ENCODE measurements around the gene DOCK3. TPM values are rescaled to one million over a fixed set of nuclear protein-coding genes. Genes with fewer than 3 reads are reported as not detected.

DOCK3 gene
- total RNA-seq, 1 experiment from 2014 or later = 0.04 TPM

DNA sequence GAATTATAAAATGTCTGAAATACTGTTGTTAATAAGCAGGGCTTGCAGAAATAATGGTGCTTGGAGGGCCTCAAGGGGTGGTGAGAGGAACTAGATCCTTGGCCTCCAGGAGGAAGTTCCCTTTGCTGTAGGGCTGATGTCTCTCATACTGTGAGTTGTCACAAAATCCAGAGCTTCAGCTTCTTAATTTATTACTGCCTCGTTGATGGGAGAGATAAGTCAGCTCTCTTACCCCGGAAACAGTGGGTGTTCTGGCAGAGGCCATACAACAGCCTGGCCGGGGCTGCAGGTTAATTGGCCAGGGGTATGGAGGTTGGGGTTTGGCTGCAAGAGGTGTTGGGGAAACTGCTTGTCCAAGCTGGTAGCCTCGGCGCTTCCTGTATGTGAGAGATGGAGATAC, 42.3 kb upstream of the DOCK3 start:
- Histone ChIP-seq H3K79me2 (ENCODE audit: low read length) (no peaks in the 10 kb centered on the region), H3K36me3 (ENCODE audit: insufficient read depth, low read length) (no peaks in the 10 kb centered on the region), H3K4me1 (ENCODE audit: low read length) (no peaks in the 10 kb centered on the region), H2AFZ (ENCODE audit: low read length) (no peak overlapping the region), H3K27ac (ENCODE audit: low read length) (no peak overlapping the region), H3K4me2 (ENCODE audit: low read depth, low read length, poor library complexity, severe bottlenecking) (no peak overlapping the region), H3K27me3 (ENCODE audit: low read length) (no peaks in the 10 kb centered on the region), H4K20me1 (ENCODE audit: insufficient read depth, low read depth, low read length) (peaks cover 14% of the 10 kb centered on the region; the same call in 1 of the 2 replicates), H3K9me2 (replicated peaks; ENCODE audit: insufficient read depth, low read length) (no peaks in the 10 kb centered on the region), H3K9ac (ENCODE audit: low read length) (no peak overlapping the region), H3K4me3 (ENCODE audit: low read length) (no peak overlapping the region), H3K9me3 (ENCODE audit: low read length) (no peaks in the 10 kb centered on the region)
- no peak for DNase-seq

- no peak for DNase-seq
- Histone ChIP-seq H3K27me3 (ENCODE audit: low read length) (no peaks in the 10 kb centered on the region), H3K9me2 (replicated peaks; ENCODE audit: insufficient read depth, low read length) (no peaks in the 10 kb centered on the region), H3K79me2 (ENCODE audit: low read length) (no peaks in the 10 kb centered on the region), H3K4me3 (ENCODE audit: low read length) (no peak overlapping the region), H3K9me3 (ENCODE audit: low read length) (no peaks in the 10 kb centered on the region), H3K27ac (ENCODE audit: low read length) (no peak overlapping the region), H3K9ac (ENCODE audit: low read length) (no peak overlapping the region), H3K4me2 (ENCODE audit: low read depth, low read length, poor library complexity, severe bottlenecking) (no peak overlapping the region), H3K4me1 (ENCODE audit: low read length) (no peaks in the 10 kb centered on the region), H2AFZ (ENCODE audit: low read length) (no peak overlapping the region), H3K36me3 (ENCODE audit: insufficient read depth, low read length) (no peaks in the 10 kb centered on the region), H4K20me1 (ENCODE audit: insufficient read depth, low read depth, low read length) (peaks cover 14% of the 10 kb centered on the region; the same call in 1 of the 2 replicates)
Observed at GRCh38 chr3:50633230-50633790, 41.4 kb upstream of the DOCK3 start.

- H3K9ac ChIP-seq (ENCODE audit: low read length) = no peak overlapping the region
- H3K4me3 ChIP-seq (ENCODE audit: low read length) = no peak overlapping the region
Observed at GRCh38 chr3:50635066-50635465, 39.7 kb upstream of the DOCK3 start.

DNA sequence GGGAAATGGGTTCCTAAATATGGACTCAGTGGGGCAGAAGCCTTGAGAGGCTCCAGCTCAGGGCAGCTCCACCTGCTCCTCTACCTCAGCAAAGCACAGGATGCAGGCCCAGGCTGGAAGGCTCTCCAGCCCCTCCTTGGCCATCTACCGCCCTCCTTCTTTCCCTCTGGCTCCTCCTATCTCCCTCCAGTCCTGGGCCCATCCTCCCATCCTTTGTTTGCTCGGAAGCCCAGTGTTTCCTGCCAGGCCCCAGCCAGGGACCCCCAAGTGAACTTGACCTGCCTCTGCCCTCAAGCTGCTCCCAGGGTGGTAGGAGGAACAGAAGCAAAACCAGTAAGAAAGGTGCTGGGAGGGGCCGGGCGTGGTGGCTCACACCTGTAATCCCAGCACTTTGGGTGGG, 37.7 kb upstream of the DOCK3 start:
- Histone ChIP-seq H3K27me3 (ENCODE audit: low read length) (no peaks in the 10 kb centered on the region), H3K4me2 (ENCODE audit: low read depth, low read length, poor library complexity, severe bottlenecking) (no peak overlapping the region), H3K9ac (ENCODE audit: low read length) (no peak overlapping the region), H3K9me3 (ENCODE audit: low read length) (no peaks in the 10 kb centered on the region), H3K36me3 (ENCODE audit: insufficient read depth, low read length) (no peaks in the 10 kb centered on the region), H3K9me2 (replicated peaks; ENCODE audit: insufficient read depth, low read length) (no peaks in the 10 kb centered on the region), H3K4me1 (ENCODE audit: low read length) (no peaks in the 10 kb centered on the region), H2AFZ (ENCODE audit: low read length) (no peak overlapping the region), H3K27ac (ENCODE audit: low read length) (no peak overlapping the region), H3K4me3 (ENCODE audit: low read length) (no peak overlapping the region), H4K20me1 (ENCODE audit: insufficient read depth, low read depth, low read length) (peaks cover 23% of the 10 kb centered on the region; the same call in 1 of the 2 replicates), H3K79me2 (ENCODE audit: low read length) (no peaks in the 10 kb centered on the region)
- no peak for DNase-seq

More at GRCh38 chr3:50635066-50635465, 39.7 kb upstream of the DOCK3 start:
- Histone ChIP-seq H2AFZ (ENCODE audit: low read length) (no peak overlapping the region), H4K20me1 (ENCODE audit: insufficient read depth, low read depth, low read length) (peaks cover 21% of the 10 kb centered on the region; the same call in 1 of the 2 replicates), H3K4me1 (ENCODE audit: low read length) (no peaks in the 10 kb centered on the region), H3K4me2 (ENCODE audit: low read depth, low read length, poor library complexity, severe bottlenecking) (no peak overlapping the region), H3K36me3 (ENCODE audit: insufficient read depth, low read length) (no peaks in the 10 kb centered on the region), H3K27me3 (ENCODE audit: low read length) (no peaks in the 10 kb centered on the region), H3K9me2 (replicated peaks; ENCODE audit: insufficient read depth, low read length) (no peaks in the 10 kb centered on the region), H3K9me3 (ENCODE audit: low read length) (no peaks in the 10 kb centered on the region), H3K79me2 (ENCODE audit: low read length) (no peaks in the 10 kb centered on the region), H3K27ac (ENCODE audit: low read length) (no peak overlapping the region)
- DNase-seq = no peak

GRCh38 chr3:50637945-50638344, 36.8 kb upstream of the DOCK3 start:
- DNase-seq = no peak
- Histone ChIP-seq H2AFZ (ENCODE audit: low read length) (no peak overlapping the region), H3K4me3 (ENCODE audit: low read length) (no peak overlapping the region), H3K27ac (ENCODE audit: low read length) (no peak overlapping the region), H4K20me1 (ENCODE audit: insufficient read depth, low read depth, low read length) (peaks cover 15% of the 10 kb centered on the region; the same call in 1 of the 2 replicates), H3K27me3 (ENCODE audit: low read length) (no peaks in the 10 kb centered on the region), H3K9me3 (ENCODE audit: low read length) (no peaks in the 10 kb centered on the region), H3K9me2 (replicated peaks; ENCODE audit: insufficient read depth, low read length) (no peaks in the 10 kb centered on the region), H3K4me2 (ENCODE audit: low read depth, low read length, poor library complexity, severe bottlenecking) (no peak overlapping the region), H3K79me2 (ENCODE audit: low read length) (no peaks in the 10 kb centered on the region), H3K9ac (ENCODE audit: low read length) (no peak overlapping the region), H3K4me1 (ENCODE audit: low read length) (no peaks in the 10 kb centered on the region), H3K36me3 (ENCODE audit: insufficient read depth, low read length) (no peaks in the 10 kb centered on the region)

DNA sequence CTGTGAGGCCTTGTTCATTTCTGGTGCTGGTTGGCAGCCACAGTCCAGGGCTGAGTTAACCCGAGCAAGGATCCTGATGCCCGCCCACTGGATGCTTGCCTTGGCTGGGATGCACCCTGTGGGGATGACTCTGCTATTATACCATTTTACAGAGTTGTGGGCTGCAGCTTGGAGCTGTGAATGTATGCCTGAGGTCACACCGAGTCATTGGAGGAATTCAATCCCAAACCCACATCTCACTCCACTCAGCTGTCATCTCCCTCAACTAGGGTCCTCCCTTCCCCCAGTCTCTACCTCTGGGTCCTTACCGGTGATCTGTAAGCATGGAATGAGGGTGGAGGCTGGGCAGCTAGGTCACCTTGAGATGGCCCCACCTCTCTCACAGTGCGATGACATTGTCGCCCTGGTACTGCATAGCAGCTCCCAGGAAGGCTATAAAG, 35.7 kb upstream of the DOCK3 start:
- Histone ChIP-seq H3K9me3 (ENCODE audit: low read length) (no peaks in the 10 kb centered on the region), H2AFZ (ENCODE audit: low read length) (no peak overlapping the region), H3K4me1 (ENCODE audit: low read length) (no peaks in the 10 kb centered on the region), H3K4me2 (ENCODE audit: low read depth, low read length, poor library complexity, severe bottlenecking) (no peak overlapping the region), H3K9me2 (replicated peaks; ENCODE audit: insufficient read depth, low read length) (no peaks in the 10 kb centered on the region), H3K27me3 (ENCODE audit: low read length) (no peaks in the 10 kb centered on the region), H3K36me3 (ENCODE audit: insufficient read depth, low read length) (no peaks in the 10 kb centered on the region), H3K9ac (ENCODE audit: low read length) (no peak overlapping the region), H3K4me3 (ENCODE audit: low read length) (no peak overlapping the region), H3K79me2 (ENCODE audit: low read length) (no peaks in the 10 kb centered on the region), H4K20me1 (ENCODE audit: insufficient read depth, low read depth, low read length) (peaks cover 10% of the 10 kb centered on the region; the same call in 1 of the 2 replicates), H3K27ac (ENCODE audit: low read length) (no peak overlapping the region)
- no peak for DNase-seq

DNA sequence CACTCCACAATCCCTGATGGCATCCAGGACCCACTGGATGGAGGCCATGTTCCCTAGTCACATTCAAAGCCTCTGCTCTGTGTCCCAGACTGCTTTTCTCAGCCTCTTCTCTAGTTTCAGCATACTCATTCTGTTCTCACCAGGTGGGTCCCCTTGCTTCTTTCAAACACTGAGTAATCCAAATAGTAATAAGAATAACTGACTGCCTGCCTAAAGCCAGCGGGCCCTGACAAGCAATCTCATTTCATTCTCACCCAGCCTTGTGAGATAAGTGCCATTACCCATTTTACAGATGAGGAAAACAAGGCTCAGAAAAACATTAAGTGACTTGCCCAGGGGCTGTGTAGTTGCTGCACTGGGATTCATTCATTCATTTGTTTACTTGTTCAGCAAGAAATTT, 32.3 kb upstream of the DOCK3 start:
- H3K9ac ChIP-seq (ENCODE audit: low read length) = no peak overlapping the region
- DNase-seq = no peak
- H3K9me2 ChIP-seq (replicated peaks; ENCODE audit: insufficient read depth, low read length) = no peaks in the 10 kb centered on the region
- H4K20me1 ChIP-seq (ENCODE audit: insufficient read depth, low read depth, low read length) = peaks cover 10% of the 10 kb centered on the region; the same call in 1 of the 2 replicates
- no peak overlapping the region for H3K27ac ChIP-seq (ENCODE audit: low read length)
- no peak overlapping the region for H3K4me2 ChIP-seq (ENCODE audit: low read depth, low read length, poor library complexity, severe bottlenecking)
- no peaks in the 10 kb centered on the region for H3K27me3 ChIP-seq (ENCODE audit: low read length)
- H2AFZ ChIP-seq (ENCODE audit: low read length) = no peak overlapping the region
- no peaks in the 10 kb centered on the region for H3K9me3 ChIP-seq (ENCODE audit: low read length)
- H3K4me1 ChIP-seq (ENCODE audit: low read length) = no peaks in the 10 kb centered on the region
- no peaks in the 10 kb centered on the region for H3K36me3 ChIP-seq (ENCODE audit: insufficient read depth, low read length)
- H3K4me3 ChIP-seq (ENCODE audit: low read length) = no peak overlapping the region
- no peaks in the 10 kb centered on the region for H3K79me2 ChIP-seq (ENCODE audit: low read length)

GRCh38 chr3:50644561-50644960, 30.2 kb upstream of the DOCK3 start:
- Histone ChIP-seq H3K36me3 (ENCODE audit: insufficient read depth, low read length) (no peaks in the 10 kb centered on the region), H3K4me1 (ENCODE audit: low read length) (no peaks in the 10 kb centered on the region), H4K20me1 (ENCODE audit: insufficient read depth, low read depth, low read length) (peaks cover 8% of the 10 kb centered on the region; the same call in 1 of the 2 replicates)

More at GRCh38 chr3:50644561-50644960, 30.2 kb upstream of the DOCK3 start:
- Histone ChIP-seq H3K4me2 (ENCODE audit: low read depth, low read length, poor library complexity, severe bottlenecking) (no peak overlapping the region), H3K9me3 (ENCODE audit: low read length) (no peaks in the 10 kb centered on the region), H3K79me2 (ENCODE audit: low read length) (no peaks in the 10 kb centered on the region), H2AFZ (ENCODE audit: low read length) (no peak overlapping the region), H3K4me3 (ENCODE audit: low read length) (no peak overlapping the region), H3K27ac (ENCODE audit: low read length) (no peak overlapping the region), H3K9me2 (replicated peaks; ENCODE audit: insufficient read depth, low read length) (no peaks in the 10 kb centered on the region), H3K9ac (ENCODE audit: low read length) (no peak overlapping the region), H3K27me3 (ENCODE audit: low read length) (no peaks in the 10 kb centered on the region)
- DNase-seq = no peak
